D721Med (cell line): Measurements from ENCODE around the gene SSTR3.
"Not testable (repeated sequence)": the region's sequence is repeated elsewhere in the genome, so short reads cannot be mapped to it uniquely, and the experiment has no call there.

ENCODE experiments used
- DNase-seq: peaks from one replicate; pipeline ENCODE4 v3.0.0; 2011; ENCODE audit warnings: low spot score; ENCODE audit not compliant: insufficient read length
- FAIRE-seq: peaks from 2 replicates; lab custom pipeline; 2011; peaks lifted over from hg19 to GRCh38; lab: Jason Lieb, UNC
- CTCF ChIP-seq: IDR thresholded peaks from 2 replicates; pipeline ENCODE4 v1.5.1; 2012; ENCODE audit warnings: mild to moderate bottlenecking, control low read depth; ENCODE audit not compliant: insufficient read depth; ENCODE audit errors: missing control alignments

The SSTR3 gene

GRCh38 chr22:37234736-37235711 lies 22.7 kb upstream of the SSTR3 start:
- DNase-seq (no peak), FAIRE-seq (no peak)
- no peak for TF ChIP-seq CTCF

DNA sequence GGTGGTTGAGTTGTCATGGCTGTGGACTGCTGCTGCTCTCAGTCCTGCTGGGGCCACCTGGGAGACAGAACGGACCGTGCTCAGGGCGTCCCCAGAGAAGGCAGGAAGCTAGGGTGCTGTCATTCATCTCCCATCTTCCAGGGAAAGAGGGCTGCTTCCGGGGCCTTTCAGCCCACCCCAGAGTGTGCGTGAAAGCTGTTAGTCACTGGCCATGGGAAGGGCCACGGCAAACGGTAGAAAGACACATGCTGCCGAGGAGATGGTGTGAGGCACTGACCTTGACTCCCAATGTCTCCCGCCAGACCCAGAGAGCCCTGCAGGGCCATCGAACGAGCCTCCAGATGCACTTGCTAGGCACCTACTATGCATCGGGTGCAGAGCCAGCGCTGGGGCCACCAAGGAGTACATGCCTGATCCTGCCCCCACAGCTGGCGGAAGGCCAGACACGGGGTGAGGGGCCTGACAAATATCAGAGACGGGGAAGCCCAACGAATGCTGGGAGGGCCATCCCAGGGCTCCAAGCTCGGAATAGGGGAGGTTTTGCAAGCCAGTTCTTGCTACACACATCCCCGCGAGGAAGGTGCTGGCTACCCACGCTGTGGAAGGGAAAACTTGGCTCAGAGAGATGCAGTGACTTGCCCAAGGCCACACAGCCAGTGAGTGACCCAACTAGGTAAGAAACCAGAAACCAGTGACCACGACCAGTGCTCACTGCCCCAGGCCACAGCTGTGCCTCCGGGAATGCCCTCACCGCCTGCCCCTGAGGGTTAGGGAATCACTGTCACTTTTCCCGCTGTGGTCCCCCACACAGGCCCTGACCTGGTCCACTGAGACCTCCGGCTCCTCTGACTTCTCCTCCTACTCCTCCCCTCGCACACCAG lies 21.7 kb upstream of the SSTR3 start:
- no peak for FAIRE-seq
- no peak for DNase-seq
- no peak for TF ChIP-seq CTCF

DNA sequence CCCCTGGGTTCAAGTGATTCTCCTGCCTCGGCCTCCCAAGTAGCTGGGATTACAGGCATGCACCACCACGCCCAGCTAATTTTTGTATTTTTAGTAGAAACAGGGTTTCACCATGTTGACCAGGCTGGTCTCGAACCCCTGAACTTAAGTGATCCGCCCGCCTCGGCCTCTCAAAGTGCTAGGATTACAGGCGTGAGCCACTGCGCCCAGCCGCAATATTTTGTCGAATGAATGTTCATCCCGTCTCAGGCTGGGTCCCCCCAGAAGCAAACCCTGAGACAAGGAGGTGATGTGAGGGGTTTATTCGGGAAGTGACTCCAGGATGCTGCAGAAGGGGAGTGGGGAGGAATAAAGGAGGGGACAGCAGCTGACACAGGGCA lies 21.1 kb upstream of the SSTR3 start:
- FAIRE-seq, result not testable (repeated sequence)

GRCh38 chr22:37232140-37232998 lies 20.1 kb upstream of the SSTR3 start:
- no peak for FAIRE-seq
- no peak for DNase-seq
- no peak for TF ChIP-seq CTCF

More for the DNA sequence above, 21.1 kb upstream of the SSTR3 start:
- DNase-seq, result not testable (repeated sequence)

- DNase-seq, result no peak
- no peak for TF ChIP-seq CTCF
- no peak for FAIRE-seq
These were observed 19.3 kb upstream of the SSTR3 start for GRCh38 chr22:37231406-37232139.

DNA sequence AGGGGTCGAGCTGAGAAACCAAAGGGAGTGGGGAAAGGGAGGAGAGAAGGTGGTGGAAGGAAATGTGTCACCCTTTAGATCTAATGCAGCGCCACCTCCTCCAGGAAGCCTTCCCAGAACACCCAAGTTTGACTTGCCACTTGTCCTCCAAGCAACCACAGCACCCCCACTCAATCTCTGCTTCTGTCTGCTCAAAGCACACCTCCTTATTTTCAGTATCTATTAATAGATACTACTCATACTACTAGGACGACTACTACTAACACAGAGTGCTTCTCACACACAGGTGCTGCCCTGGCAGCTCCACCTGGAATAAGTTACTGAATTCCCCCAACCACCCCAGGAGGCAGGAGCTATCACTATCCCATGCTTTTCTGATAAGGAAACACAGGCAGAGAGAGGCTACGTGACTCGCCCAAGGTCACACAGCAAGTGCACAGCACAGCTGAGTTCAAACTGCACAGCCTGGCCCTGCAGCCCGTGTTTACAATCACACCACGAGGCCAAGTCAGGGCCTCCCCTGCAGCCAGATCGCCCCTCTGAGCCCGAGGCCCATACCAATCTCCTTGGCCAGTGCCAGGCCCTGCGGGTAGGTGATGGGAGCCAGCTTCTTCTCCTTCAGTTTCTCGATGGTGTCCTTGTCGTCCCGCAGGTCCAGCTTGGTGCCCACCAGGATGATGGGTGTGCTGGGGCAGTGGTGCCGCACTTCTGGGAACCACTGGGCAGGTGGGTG lies 18.6 kb upstream of the SSTR3 start:
- no peak for TF ChIP-seq CTCF
- DNase-seq, result no peak
- no peak for FAIRE-seq
